GM20000 (cell line): ENCODE results near the gene PSRC1.

ENCODE experiments used
- DNase-seq: peaks from one replicate; pipeline ENCODE4 v3.0.0; 2012; ENCODE audit warnings: low spot score
- TF ChIP-seq, protein P1 (sequence below): IDR thresholded peaks from 2 replicates; pipeline ENCODE4 v1.5.1; 2012; ENCODE audit warnings: mild to moderate bottlenecking, control low read depth; ENCODE audit errors: extremely low read depth, missing control alignments

PSRC1 gene

DNA sequence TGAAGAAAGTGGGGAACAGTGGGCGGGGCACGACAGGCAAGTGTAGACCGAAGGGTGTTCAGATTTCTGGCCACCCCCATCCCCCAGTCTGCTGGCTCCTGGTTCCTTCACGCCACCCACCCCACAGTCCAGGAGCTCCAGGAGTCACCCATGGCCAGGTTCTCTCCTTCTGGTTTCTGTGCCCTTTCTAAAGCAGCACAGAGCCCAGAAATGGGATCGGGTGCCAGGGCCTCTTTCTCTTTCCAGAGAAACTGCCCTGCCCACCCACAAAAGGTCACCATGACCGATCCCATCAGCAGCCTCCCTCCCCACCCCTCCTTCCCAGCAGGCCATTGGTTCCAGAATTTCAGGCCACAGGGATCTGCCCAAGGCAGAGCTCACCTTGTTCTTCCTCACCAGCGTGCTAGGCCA, 36.8 kb downstream of the PSRC1 start:
- DNase-seq = no peak
- TF ChIP-seq, protein P1, sequence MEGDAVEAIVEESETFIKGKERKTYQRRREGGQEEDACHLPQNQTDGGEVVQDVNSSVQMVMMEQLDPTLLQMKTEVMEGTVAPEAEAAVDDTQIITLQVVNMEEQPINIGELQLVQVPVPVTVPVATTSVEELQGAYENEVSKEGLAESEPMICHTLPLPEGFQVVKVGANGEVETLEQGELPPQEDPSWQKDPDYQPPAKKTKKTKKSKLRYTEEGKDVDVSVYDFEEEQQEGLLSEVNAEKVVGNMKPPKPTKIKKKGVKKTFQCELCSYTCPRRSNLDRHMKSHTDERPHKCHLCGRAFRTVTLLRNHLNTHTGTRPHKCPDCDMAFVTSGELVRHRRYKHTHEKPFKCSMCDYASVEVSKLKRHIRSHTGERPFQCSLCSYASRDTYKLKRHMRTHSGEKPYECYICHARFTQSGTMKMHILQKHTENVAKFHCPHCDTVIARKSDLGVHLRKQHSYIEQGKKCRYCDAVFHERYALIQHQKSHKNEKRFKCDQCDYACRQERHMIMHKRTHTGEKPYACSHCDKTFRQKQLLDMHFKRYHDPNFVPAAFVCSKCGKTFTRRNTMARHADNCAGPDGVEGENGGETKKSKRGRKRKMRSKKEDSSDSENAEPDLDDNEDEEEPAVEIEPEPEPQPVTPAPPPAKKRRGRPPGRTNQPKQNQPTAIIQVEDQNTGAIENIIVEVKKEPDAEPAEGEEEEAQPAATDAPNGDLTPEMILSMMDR = no peak

DNA sequence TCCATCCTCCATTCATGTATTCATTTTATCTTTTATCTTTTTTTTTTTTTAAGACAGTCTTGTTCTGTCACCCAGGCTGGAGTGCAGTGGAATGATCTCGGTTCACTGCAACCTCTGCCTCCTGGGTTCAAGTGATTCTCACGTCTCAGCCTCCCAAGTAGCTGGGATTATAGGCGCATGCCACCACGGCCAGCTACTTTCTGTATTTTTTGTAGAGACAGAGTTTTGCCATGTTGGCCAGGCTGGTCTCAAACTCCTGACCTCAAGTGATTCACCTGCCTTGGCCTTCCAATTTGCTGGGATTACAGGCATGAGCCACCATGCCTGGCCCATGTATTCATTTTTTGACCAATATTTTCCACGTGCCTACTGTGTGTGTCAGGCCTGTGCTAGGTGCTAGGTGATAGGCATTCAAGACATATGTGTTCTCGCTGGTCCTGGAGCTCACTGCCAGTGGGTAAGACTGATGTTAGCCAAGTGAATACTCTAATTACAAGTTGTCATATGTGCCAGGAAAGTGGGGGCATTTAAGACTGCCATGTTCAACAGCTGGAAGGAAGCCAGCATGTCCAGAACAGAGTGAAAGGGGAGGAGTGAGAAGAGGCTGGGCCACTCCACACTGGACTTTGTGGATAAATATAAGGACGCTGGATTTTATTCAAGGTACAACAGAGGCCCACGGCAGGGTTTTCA, 38.9 kb downstream of the PSRC1 start:
- TF ChIP-seq, protein P1 = no peak
- DNase-seq = no peak

DNA sequence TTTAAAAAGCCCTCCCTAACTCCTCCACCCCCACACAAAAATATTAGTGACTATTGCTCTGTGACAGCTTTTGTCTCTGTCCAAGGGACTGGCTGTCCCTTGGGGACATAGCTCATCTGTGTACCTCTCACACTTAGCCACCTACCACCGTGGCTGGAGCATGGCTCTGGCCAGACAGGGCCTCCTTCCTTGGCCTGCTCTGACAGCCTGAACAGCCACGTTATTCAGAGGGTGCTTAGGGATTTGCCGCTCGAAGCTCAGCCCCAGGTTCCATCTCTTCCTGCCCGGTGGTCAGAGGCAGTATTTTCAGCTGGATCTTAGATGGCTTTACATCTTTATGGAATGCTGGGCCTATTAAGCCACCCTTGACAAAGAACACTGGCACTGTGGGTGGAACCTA, 39.7 kb downstream of the PSRC1 start:
- DNase-seq = no peak
- TF ChIP-seq, protein P1 = no peak

DNA sequence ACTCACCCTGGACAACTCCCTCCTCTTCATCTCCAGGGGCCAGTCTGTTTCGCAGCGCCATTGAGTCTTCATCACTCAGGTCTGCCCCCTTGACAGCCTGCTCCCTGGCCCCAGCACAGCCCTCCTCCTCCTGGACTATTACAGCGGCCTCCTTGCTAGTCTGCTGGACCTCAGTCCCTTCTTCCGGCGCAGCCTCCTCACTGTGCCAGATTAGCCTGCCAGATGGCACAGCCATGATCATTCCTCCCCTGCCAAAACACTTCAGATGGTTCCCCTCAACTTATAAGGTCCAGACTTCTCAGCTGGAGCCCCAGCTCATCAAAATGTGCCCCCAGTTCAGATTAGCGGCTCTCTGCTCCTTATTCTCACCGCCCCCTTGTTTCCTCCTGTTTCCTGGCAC, 40.6 kb downstream of the PSRC1 start:
- no peak for DNase-seq
- TF ChIP-seq, protein P1 = no peak

DNA sequence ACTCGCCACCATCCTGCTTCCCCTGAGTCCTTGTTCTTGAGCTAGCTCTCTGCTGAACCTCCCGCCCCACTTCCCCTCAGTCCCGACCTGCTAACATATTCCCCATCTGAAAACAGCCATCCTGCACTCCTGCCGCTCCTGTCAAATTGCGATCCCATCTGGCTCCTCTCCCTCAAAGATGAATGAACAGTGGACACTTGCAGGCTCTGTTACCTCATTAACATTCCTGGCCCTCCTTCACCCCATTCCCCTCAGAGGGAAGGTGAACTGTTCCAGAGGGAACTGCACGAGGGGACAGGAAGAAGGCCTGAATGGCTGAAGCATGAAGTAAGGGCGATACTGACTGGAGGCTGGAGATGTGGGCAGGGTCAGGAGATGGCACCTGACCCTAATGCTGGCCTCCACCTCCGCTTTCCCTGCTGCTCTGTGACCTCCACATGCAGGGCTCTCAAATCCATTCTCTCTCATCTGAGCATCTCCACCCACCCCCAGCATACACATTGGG, 41.1 kb downstream of the PSRC1 start:
- TF ChIP-seq, protein P1 = no peak
- no peak for DNase-seq

DNA sequence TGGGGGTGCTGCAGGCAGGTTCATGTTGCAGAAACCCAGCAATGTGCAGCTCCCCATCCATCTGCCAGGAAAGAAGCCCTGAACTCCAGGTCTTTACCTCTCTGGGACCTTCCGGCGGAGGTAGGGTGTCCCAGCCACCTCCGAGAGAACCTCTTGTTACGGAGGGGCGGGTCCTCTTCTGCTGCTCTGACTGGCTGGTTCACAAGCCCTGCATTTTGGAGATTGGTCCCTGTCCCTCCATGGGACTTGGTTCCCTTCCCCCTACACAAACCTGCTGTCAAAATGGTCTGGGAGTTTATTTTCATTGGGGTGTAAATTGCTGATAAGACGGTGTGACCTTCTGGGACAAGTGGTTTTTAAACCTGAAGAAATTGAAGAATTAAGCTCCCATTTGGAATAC, 41.6 kb downstream of the PSRC1 start:
- no peak for DNase-seq
- TF ChIP-seq, protein P1 = no peak

DNA sequence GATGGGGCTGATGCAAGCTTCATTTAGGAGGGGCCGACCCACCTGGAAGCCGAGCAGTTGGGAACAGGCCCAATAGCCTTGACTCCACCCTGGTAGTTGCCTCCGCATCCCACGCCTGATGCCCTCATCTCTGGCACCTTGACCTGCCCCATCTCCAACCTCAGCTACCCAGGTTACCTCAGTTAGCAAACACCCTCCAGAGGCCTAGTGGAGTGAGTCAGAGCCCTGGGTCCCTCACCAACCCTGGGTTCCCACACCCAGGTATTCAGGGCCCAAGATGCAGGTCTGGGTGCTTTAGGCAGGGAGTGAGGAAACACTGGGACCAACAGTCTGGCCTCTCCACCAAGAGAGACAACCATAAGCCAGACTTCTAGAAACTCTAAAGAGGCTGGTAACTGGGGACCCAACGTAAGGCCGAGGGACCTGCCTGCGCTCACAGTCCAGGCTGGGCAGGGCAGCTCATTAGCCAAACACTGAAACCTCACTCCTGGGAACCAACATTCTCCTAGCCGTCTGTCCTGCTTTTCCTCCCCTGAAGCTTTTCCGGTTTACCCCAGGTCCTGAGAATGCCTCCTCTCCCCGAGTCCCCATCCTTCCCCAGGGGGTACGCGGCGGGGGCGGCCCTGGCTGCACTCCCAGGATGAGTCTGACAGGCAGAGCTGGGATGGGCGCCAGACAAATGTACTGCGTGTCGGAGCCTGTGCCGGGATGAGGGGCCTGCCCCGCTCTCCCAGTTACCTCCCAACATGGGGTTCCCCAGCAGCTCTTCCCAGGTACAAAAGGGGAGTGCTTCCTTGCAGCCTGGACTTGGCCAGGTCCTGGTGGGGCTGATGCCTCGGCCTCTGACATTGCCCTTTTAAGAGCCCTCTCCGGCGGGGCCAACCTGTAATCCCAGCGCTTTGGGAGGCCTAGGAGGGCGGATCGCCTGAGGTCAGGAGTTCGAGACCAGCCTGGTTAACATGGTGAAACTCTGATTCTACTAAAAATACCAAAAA, 42.5 kb downstream of the PSRC1 start:
- TF ChIP-seq, protein P1 = no peak
- DNase-seq = no peak
